GM12892 (cell line): ENCODE results near the gene UNC5C.

ENCODE experiments used
- POLR2A ChIP-seq: IDR thresholded peaks from 2 replicates; pipeline ENCODE4 v1.6.1; 2011; ENCODE audit warnings: low read depth, low read length, control low read depth
- POLR2AphosphoS5 ChIP-seq: IDR thresholded peaks from 2 replicates; pipeline ENCODE4 v1.6.1; 2011; ENCODE audit warnings: low read depth, low read length, control low read depth

DNA sequence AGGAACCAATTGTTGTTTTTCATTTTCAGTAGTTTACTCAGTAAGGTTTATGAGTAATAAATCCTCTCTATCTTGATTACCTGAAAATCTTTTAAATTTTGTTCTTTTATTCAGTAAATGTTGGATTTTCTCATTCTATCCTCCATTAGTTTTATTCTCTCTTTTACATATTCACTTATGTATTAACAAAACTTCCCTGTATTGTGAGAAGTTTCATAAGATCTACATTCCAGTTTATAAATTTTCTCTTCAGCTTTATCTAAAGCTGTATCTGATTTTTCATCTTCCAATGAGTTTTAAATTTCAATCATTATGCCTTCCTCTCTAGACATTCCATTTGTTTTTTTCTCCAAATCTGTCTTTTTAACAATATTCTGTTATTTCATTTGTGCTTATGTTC lies 310.2 kb downstream of the UNC5C start:
- TF ChIP-seq POLR2A (no peak), POLR2AphosphoS5 (no peak)
